ENCODE results near the gene EEPD1.
"Not testable (repeated sequence)": the region's sequence is repeated elsewhere in the genome, so short reads cannot be mapped to it uniquely, and the experiment has no call there.

EEPD1 gene

GRCh38 chr7:36128448-36129047 lies 24.5 kb upstream of the EEPD1 start:
- no peak for DNase-seq (ENCODE audit: low read depth in 2 of 2)

GRCh38 chr7:36129048-36129534 lies 24.0 kb upstream of the EEPD1 start:
- no peak for DNase-seq (ENCODE audit: low read depth in 2 of 2)

- DNase-seq (ENCODE audit: low read depth in 2 of 2), result no peak
These were observed 22.7 kb upstream of the EEPD1 start for GRCh38 chr7:36130236-36130945.

GRCh38 chr7:36131026-36131425 lies 22.0 kb upstream of the EEPD1 start:
- DNase-seq (ENCODE audit: low read depth in 2 of 2), result no peak

GRCh38 chr7:36131499-36131898 lies 21.6 kb upstream of the EEPD1 start:
- DNase-seq (ENCODE audit: low read depth in 2 of 2), result no peak

- no peak for DNase-seq (ENCODE audit: low read depth in 2 of 2)
These were observed 21.0 kb upstream of the EEPD1 start for GRCh38 chr7:36132012-36132411.

- no peak for DNase-seq (ENCODE audit: low read depth in 2 of 2)
These were observed 17.4 kb upstream of the EEPD1 start for GRCh38 chr7:36135700-36136099.

- no peak for DNase-seq (ENCODE audit: low read depth in 2 of 2)
These were observed 15.8 kb upstream of the EEPD1 start for GRCh38 chr7:36137258-36137657.

GRCh38 chr7:36137754-36138153 lies 15.3 kb upstream of the EEPD1 start:
- DNase-seq (ENCODE audit: low read depth in 2 of 2), result no peak

GRCh38 chr7:36138209-36138608 lies 14.8 kb upstream of the EEPD1 start:
- DNase-seq (ENCODE audit: low read depth in 2 of 2), result no peak

GRCh38 chr7:36141351-36141750 lies 11.7 kb upstream of the EEPD1 start:
- DNase-seq (ENCODE audit: low read depth in 2 of 2), result no peak

- no peak for DNase-seq (ENCODE audit: low read depth in 2 of 2)
These were observed 11.2 kb upstream of the EEPD1 start for GRCh38 chr7:36141850-36142249.

GRCh38 chr7:36144189-36144588 lies 8.9 kb upstream of the EEPD1 start:
- DNase-seq (ENCODE audit: low read depth in 2 of 2), result no peak

- DNase-seq (ENCODE audit: low read depth in 2 of 2), result no peak
These were observed 7.4 kb upstream of the EEPD1 start for GRCh38 chr7:36145686-36146085.

GRCh38 chr7:36147361-36147760 lies 5.7 kb upstream of the EEPD1 start:
- no peak for DNase-seq (ENCODE audit: low read depth in 2 of 2)

GRCh38 chr7:36148422-36149065 lies 4.5 kb upstream of the EEPD1 start:
- no peak for DNase-seq (ENCODE audit: low read depth in 2 of 2)

GRCh38 chr7:36149240-36149639 lies 3.8 kb upstream of the EEPD1 start:
- DNase-seq (ENCODE audit: low read depth in 2 of 2), result not testable (repeated sequence)

GRCh38 chr7:36149694-36150452 lies 3.2 kb upstream of the EEPD1 start:
- DNase-seq (ENCODE audit: low read depth in 2 of 2), result no peak

- DNase-seq (ENCODE audit: low read depth in 2 of 2), result no peak
These were observed 916 bp upstream of the EEPD1 start for GRCh38 chr7:36151921-36152755.

- DNase-seq (ENCODE audit: low read depth in 2 of 2), result no peak
These were observed 580 bp downstream of the EEPD1 start for GRCh38 chr7:36153571-36154097.

Data from stimulated activated CD8-positive, alpha-beta memory T cell treated with anti-CD3 and anti-CD28 coated beads, Interleukin-7, amount 100 ng/mL, for 1 hour (primary cell).